Activated T-cell treated with anti-CD3 and anti-CD28 coated beads, Interleukin-2, amount 50 U/mL, for 4 hours (primary cell): Measurements from ENCODE around the gene RER1. TPM values are rescaled to one million over a fixed set of nuclear protein-coding genes. Genes with fewer than 3 reads are reported as not detected.

Experiments used
- ATAC-seq, 2 donors: fragments of 200-7000 bp; cut with Tn5 transposase; one replicate each; pipeline ENCODE4 v1.10.0; 2021
- DNase-seq: peaks from one replicate; pipeline ENCODE4 v3.0.0-alpha.2; 2020
- H3K27me3 Mint-ChIP-seq: one replicate; pipeline ENCODE4 v1.8.0; 2021; ENCODE audit warnings: low read depth, mixed read lengths
- H3K36me3 Mint-ChIP-seq: one replicate; pipeline ENCODE4 v1.8.0; 2022; ENCODE audit warnings: mixed read lengths; ENCODE audit not compliant: insufficient read depth
- H3K4me1 Mint-ChIP-seq: one replicate; pipeline ENCODE4 v1.8.0; 2021; ENCODE audit warnings: low read depth, mixed read lengths
- H3K4me3 Mint-ChIP-seq: one replicate; pipeline ENCODE4 v1.8.0; 2021; ENCODE audit warnings: mild to moderate bottlenecking, moderate library complexity, mixed read lengths
- H3K9me3 Mint-ChIP-seq: one replicate; pipeline ENCODE4 v1.8.0; 2021; ENCODE audit warnings: mixed read lengths
- total RNA-seq, 3 donors: library from RNA; stranded (reverse); gene quantifications; one replicate each; pipeline ENCODE4 v1.2.1, GENCODE V29; 2021

The RER1 gene
- total RNA-seq, 3 donors from 2014 or later: 153 to 170 (median 170) TPM

GRCh38 chr1:2412395-2412772 is 20.7 kb downstream of the RER1 start, which contains the start of gene PEX10:
PEX10 (minus strand) TSS chr1:2412564; CDS start chr1:2412502, 62 bp downstream.
- Mint-ChIP-seq H3K27me3 (no peaks in the 10 kb centered on the region), H3K4me1 (peaks cover 35% of the 10 kb centered on the region), H3K36me3 (peaks cover 4% of the 10 kb centered on the region), H3K9me3 (no peaks in the 10 kb centered on the region), H3K4me3 (peak within 1 kb of the TSS; percentile 90)
- ATAC-seq (peak; percentile 90 to 92), DNase-seq (peak; percentile 99)

- H3K9me3 Mint-ChIP-seq: no peaks in the 10 kb centered on the region
- H3K4me1 Mint-ChIP-seq: peaks cover 35% of the 10 kb centered on the region
- no peaks in the 10 kb centered on the region for H3K27me3 Mint-ChIP-seq
- ATAC-seq (peak; percentile 47 to 49), DNase-seq (no peak)
- H3K36me3 Mint-ChIP-seq: peaks cover 4% of the 10 kb centered on the region
- H3K4me3 Mint-ChIP-seq: peak overlapping the region; percentile 83
Observed at GRCh38 chr1:2412773-2413494, 21.3 kb downstream of the RER1 start.

GRCh38 chr1:2413495-2414296 is 22.1 kb downstream of the RER1 start:
- no peaks in the 10 kb centered on the region for H3K9me3 Mint-ChIP-seq
- no peak for DNase-seq
- peaks cover 35% of the 10 kb centered on the region for H3K4me1 Mint-ChIP-seq

GRCh38 chr1:2414297-2414958 is 22.8 kb downstream of the RER1 start:
- ATAC-seq (peak; percentile 16 to 31), DNase-seq (peak; percentile 79)
- Mint-ChIP-seq H3K36me3 (peaks cover 3% of the 10 kb centered on the region), H3K4me3 (peak overlapping the region; percentile 83), H3K4me1 (peaks cover 35% of the 10 kb centered on the region), H3K9me3 (no peaks in the 10 kb centered on the region), H3K27me3 (no peaks in the 10 kb centered on the region)

More at GRCh38 chr1:2413495-2414296, 22.1 kb downstream of the RER1 start:
- no peak for ATAC-seq
- Mint-ChIP-seq H3K4me3 (peak overlapping the region; percentile 83), H3K36me3 (peaks cover 4% of the 10 kb centered on the region), H3K27me3 (no peaks in the 10 kb centered on the region)

- Mint-ChIP-seq H3K4me3 (peak overlapping the region; percentile 79), H3K9me3 (no peaks in the 10 kb centered on the region), H3K27me3 (no peaks in the 10 kb centered on the region), H3K36me3 (peaks cover 2% of the 10 kb centered on the region), H3K4me1 (peaks cover 35% of the 10 kb centered on the region)
- ATAC-seq (no peak), DNase-seq (no peak)
Observed at GRCh38 chr1:2415337-2415736, 23.7 kb downstream of the RER1 start.

- H3K9me3 Mint-ChIP-seq: no peaks in the 10 kb centered on the region
- DNase-seq: peak; percentile 18
- ATAC-seq: no peak
- H3K27me3 Mint-ChIP-seq: no peaks in the 10 kb centered on the region
- H3K36me3 Mint-ChIP-seq: no peaks in the 10 kb centered on the region
- H3K4me3 Mint-ChIP-seq: peak overlapping the region; percentile 79
- peaks cover 36% of the 10 kb centered on the region for H3K4me1 Mint-ChIP-seq
Observed at GRCh38 chr1:2415801-2416208, 24.2 kb downstream of the RER1 start.

- peaks cover 36% of the 10 kb centered on the region for H3K4me1 Mint-ChIP-seq
- no peaks in the 10 kb centered on the region for H3K27me3 Mint-ChIP-seq
- H3K36me3 Mint-ChIP-seq: no peaks in the 10 kb centered on the region
- ATAC-seq: no peak
- H3K9me3 Mint-ChIP-seq: no peaks in the 10 kb centered on the region
- peak overlapping the region; percentile 79 for H3K4me3 Mint-ChIP-seq
- DNase-seq: no peak
Observed at GRCh38 chr1:2416403-2416802, 24.8 kb downstream of the RER1 start.

GRCh38 chr1:2417083-2417832 is 25.6 kb downstream of the RER1 start:
- Mint-ChIP-seq H3K4me3 (peak overlapping the region; percentile 79), H3K9me3 (no peaks in the 10 kb centered on the region), H3K36me3 (no peaks in the 10 kb centered on the region), H3K4me1 (peaks cover 36% of the 10 kb centered on the region), H3K27me3 (no peaks in the 10 kb centered on the region)
- ATAC-seq (no peak), DNase-seq (no peak)

GRCh38 chr1:2417833-2418225 is 26.2 kb downstream of the RER1 start:
- Mint-ChIP-seq H3K36me3 (no peaks in the 10 kb centered on the region), H3K4me1 (peaks cover 36% of the 10 kb centered on the region), H3K27me3 (no peaks in the 10 kb centered on the region), H3K4me3 (no peak overlapping the region), H3K9me3 (no peaks in the 10 kb centered on the region)
- no peak for ATAC-seq
- no peak for DNase-seq

GRCh38 chr1:2418791-2419320 is 27.2 kb downstream of the RER1 start:
- no peaks in the 10 kb centered on the region for H3K27me3 Mint-ChIP-seq
- no peaks in the 10 kb centered on the region for H3K9me3 Mint-ChIP-seq
- H3K4me3 Mint-ChIP-seq: no peak overlapping the region
- no peak for DNase-seq
- peaks cover 3% of the 10 kb centered on the region for H3K36me3 Mint-ChIP-seq
- H3K4me1 Mint-ChIP-seq: peaks cover 35% of the 10 kb centered on the region
- ATAC-seq: no peak

- ATAC-seq (no peak), DNase-seq (no peak)
- Mint-ChIP-seq H3K9me3 (no peaks in the 10 kb centered on the region), H3K36me3 (peaks cover 3% of the 10 kb centered on the region), H3K27me3 (no peaks in the 10 kb centered on the region), H3K4me3 (no peak overlapping the region), H3K4me1 (peaks cover 30% of the 10 kb centered on the region)
Observed at GRCh38 chr1:2419416-2419815, 27.8 kb downstream of the RER1 start.

- peaks cover 3% of the 10 kb centered on the region for H3K36me3 Mint-ChIP-seq
- H3K4me3 Mint-ChIP-seq: no peak overlapping the region
- DNase-seq: no peak
- peaks cover 2% of the 10 kb centered on the region for H3K4me1 Mint-ChIP-seq
- no peaks in the 10 kb centered on the region for H3K9me3 Mint-ChIP-seq
- ATAC-seq: no peak
- no peaks in the 10 kb centered on the region for H3K27me3 Mint-ChIP-seq
Observed at GRCh38 chr1:2422523-2422922, 30.9 kb downstream of the RER1 start.

GRCh38 chr1:2425892-2426291 is 34.3 kb downstream of the RER1 start:
- no peaks in the 10 kb centered on the region for H3K27me3 Mint-ChIP-seq
- ATAC-seq: no peak
- H3K4me1 Mint-ChIP-seq: no peaks in the 10 kb centered on the region
- no peak overlapping the region for H3K4me3 Mint-ChIP-seq
- H3K9me3 Mint-ChIP-seq: no peaks in the 10 kb centered on the region
- H3K36me3 Mint-ChIP-seq: peaks cover 3% of the 10 kb centered on the region
- DNase-seq: no peak

GRCh38 chr1:2426540-2426939 is 34.9 kb downstream of the RER1 start:
- Mint-ChIP-seq H3K4me1 (no peaks in the 10 kb centered on the region), H3K9me3 (no peaks in the 10 kb centered on the region), H3K4me3 (no peak overlapping the region), H3K36me3 (peaks cover 3% of the 10 kb centered on the region), H3K27me3 (no peaks in the 10 kb centered on the region)
- DNase-seq (no peak), ATAC-seq (no peak)
